GM15510 (cell line): ENCODE results near the gene MCM3AP.

Source experiments
- POLR2A ChIP-seq: IDR thresholded peaks from 3 replicates; pipeline ENCODE4 v1.6.1; 2011; ENCODE audit warnings: borderline replicate concordance; ENCODE audit not compliant: insufficient read length; ENCODE audit errors: extremely low read depth

Gene MCM3AP

DNA sequence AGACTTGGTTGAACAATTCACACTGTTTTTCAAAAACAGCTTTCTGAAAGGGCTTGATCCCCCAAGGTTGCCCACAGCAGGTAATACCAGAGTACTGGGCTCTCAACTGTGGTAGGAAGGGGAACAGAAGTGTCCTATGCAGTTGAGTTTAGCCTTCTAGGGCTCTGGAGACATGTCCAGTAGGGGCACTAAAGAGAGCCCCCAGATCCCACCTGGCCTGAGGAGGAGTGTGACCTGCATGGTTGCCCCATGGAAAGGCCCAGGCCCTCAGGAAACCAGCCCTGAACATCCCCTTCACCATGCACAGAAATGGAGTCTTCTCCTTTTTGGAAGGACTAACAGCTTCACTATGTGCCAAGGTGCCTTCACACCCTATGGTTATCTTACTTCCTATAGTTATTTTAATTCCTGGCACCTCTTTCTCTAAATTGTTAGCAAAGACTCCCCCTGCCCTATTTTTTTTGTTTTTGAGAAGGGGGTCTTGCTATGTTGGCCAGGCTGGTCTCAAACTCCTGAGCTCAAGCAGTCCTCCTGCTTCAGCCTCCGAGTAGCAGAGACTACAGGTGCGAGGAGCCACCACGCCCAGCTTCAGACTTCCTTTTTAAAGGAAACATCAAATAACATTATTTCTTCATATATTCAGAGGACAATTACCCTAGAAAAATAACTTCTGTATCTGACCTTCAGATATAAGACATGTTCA is 40.0 kb downstream of the MCM3AP start:
- TF ChIP-seq POLR2A, result no peak

- no peak for TF ChIP-seq POLR2A
Observed at GRCh38 chr21:46244602-46245001, 40.8 kb downstream of the MCM3AP start.

DNA sequence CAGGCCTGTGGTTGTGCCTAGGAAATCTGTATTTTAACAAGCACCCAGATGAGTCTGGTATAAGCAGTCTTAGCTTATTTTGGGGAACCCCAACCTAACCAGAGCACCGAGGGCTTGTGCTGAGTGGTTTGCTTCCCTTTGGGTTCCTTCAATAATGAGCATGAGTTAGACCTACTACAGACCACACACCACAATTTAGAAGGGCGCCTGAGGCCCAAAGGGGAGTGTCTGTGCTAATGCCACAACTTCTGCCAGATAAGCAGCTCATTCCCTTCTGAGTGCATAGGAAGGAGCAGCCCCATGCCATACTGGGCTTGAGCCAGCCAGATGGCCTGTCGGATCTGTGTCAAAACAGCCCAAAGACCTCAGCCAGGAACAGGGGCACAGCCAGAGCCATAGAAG is 41.5 kb downstream of the MCM3AP start:
- TF ChIP-seq POLR2A, result no peak

- TF ChIP-seq POLR2A, result no peak
Observed at GRCh38 chr21:46243325-46243724, 42.1 kb downstream of the MCM3AP start.

DNA sequence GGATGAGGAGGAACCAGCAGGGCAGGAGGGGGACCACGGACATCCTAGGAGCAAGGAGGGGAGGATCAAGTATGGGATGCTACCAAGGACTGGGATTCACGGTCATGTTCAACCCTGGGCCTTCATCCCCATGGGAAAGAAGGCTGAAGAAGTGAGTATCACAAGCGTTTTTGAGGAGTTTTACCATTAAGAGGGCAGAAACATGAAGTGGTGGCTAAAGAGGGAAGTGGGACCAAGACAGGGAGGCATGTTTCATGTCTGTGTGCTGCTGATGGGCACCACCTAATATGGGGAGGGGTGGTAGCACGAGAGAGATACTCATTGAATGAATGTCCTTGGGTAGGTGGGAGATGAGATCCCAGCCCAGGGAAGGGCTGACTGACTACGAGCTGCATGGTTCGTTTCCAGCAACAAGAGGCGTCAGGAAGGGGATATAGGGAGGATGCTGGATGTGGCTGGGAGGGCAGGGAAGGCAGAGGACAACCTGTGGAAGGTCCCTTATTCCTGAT is 45.5 kb downstream of the MCM3AP start:
- TF ChIP-seq POLR2A, result no peak

DNA sequence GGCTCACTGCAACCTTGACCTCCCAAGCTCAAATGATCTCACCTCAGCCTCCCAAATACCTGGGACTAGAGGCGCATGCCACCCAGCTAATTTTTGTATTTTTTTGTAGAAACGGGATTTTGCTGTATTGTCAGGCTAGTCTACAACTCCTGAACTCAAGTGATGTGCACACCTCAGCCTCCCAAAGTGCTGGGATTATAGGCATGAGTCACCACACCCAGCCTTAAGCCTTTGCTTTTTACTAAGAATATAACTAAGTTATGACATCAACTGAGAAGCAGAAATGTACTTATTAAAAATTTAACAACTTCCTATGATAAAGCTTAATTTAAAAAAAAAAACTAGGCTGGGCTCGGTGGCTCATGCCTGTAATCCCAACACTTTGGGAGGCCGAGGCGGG is 47.9 kb downstream of the MCM3AP start:
- no peak for TF ChIP-seq POLR2A

DNA sequence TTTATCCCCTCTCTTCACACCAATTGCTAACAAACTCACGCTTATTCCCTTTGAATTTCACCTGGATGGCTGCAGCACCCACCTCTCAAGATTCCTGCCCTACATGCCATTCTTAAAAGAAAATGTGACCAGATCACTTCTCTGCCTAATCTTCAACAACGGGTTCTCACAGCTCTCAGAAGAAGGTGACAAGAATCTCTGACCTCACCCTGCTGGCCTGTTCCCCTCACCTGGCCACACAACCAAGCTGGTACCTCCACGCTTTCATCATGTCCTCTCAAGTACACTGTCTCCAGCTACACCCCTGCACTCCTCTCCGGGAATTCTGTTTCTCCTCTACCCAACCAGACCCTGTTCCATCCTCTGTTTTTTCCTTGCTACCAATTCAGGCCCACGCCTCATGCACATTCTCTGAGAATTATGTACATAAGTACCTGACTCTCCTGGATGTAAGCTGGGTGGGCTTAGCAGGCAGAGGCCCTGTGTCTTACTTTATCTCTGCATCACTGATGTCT is 50.9 kb downstream of the MCM3AP start:
- no peak for TF ChIP-seq POLR2A

GRCh38 chr21:46229923-46230260 is 55.5 kb downstream of the MCM3AP start:
- TF ChIP-seq POLR2A, result no peak

DNA sequence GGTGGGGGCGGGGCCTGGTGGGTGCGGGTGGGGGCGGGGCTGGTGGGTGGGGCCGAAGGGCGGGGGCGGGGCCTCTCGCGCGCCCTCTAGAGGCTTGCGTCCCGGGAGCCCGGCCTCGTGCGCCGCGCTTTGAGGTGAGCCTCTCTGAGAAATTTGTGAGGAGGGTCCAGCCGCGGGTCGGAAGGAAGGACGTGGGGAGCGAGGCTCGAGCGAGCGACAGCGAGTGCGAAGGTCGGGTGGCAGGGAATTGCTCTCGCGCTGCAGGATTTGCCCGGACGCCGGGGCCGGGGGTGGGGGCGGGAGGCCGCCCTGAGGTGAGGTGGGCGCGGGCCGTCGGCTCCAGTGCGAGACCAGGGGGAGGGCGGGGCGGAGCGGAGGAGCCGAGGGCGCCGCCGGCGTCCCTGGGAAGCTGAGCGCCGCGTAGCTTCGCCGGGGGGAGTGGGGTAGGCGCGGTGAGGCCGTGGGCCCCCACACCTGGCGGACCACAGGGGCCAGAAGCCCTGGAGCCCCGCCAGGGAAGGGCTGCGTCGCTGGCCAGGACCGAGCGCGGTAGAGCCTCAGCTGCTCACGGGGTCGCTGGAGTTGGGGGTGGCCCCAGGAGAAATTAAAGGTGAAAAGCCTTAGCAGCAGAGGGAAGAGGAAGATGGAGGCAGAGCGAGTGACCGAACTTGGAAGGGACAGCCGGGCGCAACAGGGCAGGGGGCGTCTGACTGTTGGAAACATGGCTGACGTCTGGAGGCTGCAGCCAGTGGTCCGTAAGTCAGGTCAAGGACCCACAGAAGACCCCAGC is 56.1 kb downstream of the MCM3AP start:
- TF ChIP-seq POLR2A, result peak; percentile 56

DNA sequence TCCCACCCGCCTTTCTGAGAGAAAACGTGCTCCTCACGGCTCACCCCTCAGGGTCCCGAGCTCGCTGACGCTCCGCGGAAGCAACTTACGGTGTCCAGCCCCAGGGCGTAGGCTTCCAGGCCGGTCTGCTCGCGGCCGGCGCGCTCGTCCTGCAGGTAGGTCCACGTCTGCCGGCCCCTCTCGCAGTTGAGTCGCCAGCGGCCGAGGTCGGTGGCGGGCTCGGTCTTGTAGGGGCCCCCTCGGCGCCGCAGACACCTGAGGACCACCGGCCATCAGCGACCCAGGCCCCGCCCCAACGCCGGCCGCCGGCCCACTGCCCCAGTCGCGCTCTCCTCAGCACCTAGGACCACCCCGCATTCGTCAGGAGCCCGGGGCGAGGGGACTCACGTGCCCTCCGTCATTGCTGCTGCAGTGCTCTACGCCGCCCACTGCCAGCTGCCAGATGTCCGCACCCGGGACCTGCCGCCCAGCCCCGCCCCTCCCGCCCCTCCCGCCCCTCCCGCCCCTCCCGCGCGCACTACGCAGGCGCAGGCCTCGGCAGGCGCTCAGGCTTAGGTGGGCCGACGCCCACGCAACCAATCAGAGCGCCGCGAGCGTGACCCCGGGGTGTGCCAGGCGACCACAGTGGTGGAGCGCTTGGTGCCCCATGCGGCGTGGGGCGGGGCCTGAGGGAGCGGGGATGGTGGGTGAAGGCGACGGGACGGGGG is 56.9 kb downstream of the MCM3AP start, which contains the start of gene LSS:
Gene LSS (minus strand): TSS at position 430 of the 707 bp plus-strand sequence. CDS start 29 bp downstream, at position 401.
- peak; percentile 82 for TF ChIP-seq POLR2A

GRCh38 chr21:46227811-46228344 is 57.5 kb downstream of the MCM3AP start:
- no peak for TF ChIP-seq POLR2A

DNA sequence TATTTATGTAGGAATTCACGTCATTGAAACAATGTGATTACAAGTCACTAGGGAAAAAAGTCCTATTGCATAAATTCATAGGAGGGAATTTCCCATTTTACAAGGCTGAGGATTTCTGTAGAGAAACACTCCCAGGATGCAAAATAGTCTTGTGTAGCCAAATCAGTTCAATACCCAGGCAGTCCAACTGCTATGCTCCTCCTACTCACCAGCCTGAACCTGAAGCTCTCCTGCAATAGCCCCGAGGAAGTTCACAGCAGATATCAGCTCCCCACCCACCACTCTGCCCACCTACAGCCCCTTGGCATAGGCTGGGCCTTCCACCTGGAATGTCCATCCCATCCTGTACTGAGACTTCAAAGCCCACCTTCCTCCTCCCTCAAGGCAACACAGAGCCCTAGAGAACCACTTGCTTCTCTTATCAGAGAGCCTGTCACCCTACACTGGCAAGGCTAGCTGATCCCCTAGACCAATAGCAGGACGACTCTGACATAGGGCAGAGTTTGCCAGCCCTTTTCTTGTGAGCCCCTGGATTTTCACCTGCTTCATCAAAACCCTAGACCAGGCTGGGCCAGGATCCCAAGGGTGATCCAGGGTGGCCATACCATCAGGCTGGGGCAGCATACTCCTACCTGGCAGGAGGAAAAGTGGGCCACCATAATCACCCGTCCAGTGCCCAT is 58.4 kb downstream of the MCM3AP start:
- TF ChIP-seq POLR2A, result no peak

DNA sequence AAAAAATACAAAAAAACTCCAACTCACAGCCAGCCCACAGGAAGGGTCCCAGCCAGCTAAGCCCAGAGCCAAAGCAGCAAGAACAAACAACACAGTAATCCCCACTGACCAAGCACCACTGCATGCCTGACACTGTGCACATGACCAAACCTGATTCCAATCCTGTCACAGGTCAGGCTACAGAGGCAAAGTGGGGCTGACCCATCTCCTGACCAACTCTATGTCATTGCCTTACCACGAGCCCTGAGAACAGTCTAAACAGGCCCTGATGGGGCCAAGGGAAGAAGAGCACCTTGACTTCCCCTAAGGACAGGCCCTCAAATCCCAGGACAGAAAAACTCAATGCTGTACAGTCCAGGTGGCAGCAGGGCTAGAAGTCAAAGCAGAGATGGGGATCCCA is 59.3 kb downstream of the MCM3AP start:
- no peak for TF ChIP-seq POLR2A

GRCh38 chr21:46223217-46223616 is 62.2 kb downstream of the MCM3AP start:
- no peak for TF ChIP-seq POLR2A
